HTR-8/SVneo (cell line): Measurements from ENCODE around the gene NRDE2.
A peak's percentile ranks its signal among the peaks of the same experiment; 100 is the strongest.
"Not testable (repeated sequence)": the region's sequence is repeated elsewhere in the genome, so short reads cannot be mapped to it uniquely, and the experiment has no call there.

Experiments
- DNase-seq: peaks from one replicate; pipeline ENCODE4 v3.0.0; 2011; ENCODE audit warnings: low spot score, mixed read lengths; ENCODE audit not compliant: insufficient read length
- FAIRE-seq: peaks from 2 replicates; lab custom pipeline; 2011; peaks lifted over from hg19 to GRCh38; lab: Jason Lieb, UNC

The NRDE2 gene

GRCh38 chr14:90276646-90277367 lies 54.9 kb downstream of the NRDE2 start:
- no peak for DNase-seq
- no peak for FAIRE-seq

- FAIRE-seq (no peak), DNase-seq (no peak)
Observed at GRCh38 chr14:90275820-90276219, 55.9 kb downstream of the NRDE2 start.

GRCh38 chr14:90275458-90275814 lies 56.3 kb downstream of the NRDE2 start:
- FAIRE-seq (no peak), DNase-seq (no peak)

- FAIRE-seq (peak; percentile 16), DNase-seq (no peak)
Observed at GRCh38 chr14:90274808-90275457, 56.8 kb downstream of the NRDE2 start.

GRCh38 chr14:90274019-90274418 lies 57.7 kb downstream of the NRDE2 start:
- DNase-seq = no peak

GRCh38 chr14:90273532-90273931 lies 58.2 kb downstream of the NRDE2 start:
- no peak for DNase-seq
- no peak for FAIRE-seq

More at GRCh38 chr14:90274019-90274418, 57.7 kb downstream of the NRDE2 start:
- FAIRE-seq = no peak

- no peak for FAIRE-seq
Observed at GRCh38 chr14:90272523-90272922, 59.2 kb downstream of the NRDE2 start.

GRCh38 chr14:90268420-90268819 lies 63.3 kb downstream of the NRDE2 start:
- DNase-seq (no peak), FAIRE-seq (no peak)

More at GRCh38 chr14:90272523-90272922, 59.2 kb downstream of the NRDE2 start:
- DNase-seq = no peak

- DNase-seq (no peak), FAIRE-seq (no peak)
Observed at GRCh38 chr14:90266441-90267154, 65.1 kb downstream of the NRDE2 start.

- FAIRE-seq = no peak
Observed at GRCh38 chr14:90263748-90264449, 67.8 kb downstream of the NRDE2 start.

GRCh38 chr14:90256354-90257131 lies 75.2 kb downstream of the NRDE2 start, which contains the start of gene PSMC1:
Gene PSMC1, plus strand, starts transcription at chr14:90256553. Its CDS starts 45 bp downstream, at chr14:90256598.
- peak; percentile 82 for FAIRE-seq
- DNase-seq = peak; percentile 90

More at GRCh38 chr14:90263748-90264449, 67.8 kb downstream of the NRDE2 start:
- no peak for DNase-seq

GRCh38 chr14:90255871-90256270 lies 75.9 kb downstream of the NRDE2 start:
- FAIRE-seq = no peak

GRCh38 chr14:90253826-90254225 lies 77.9 kb downstream of the NRDE2 start:
- FAIRE-seq = no peak
- DNase-seq = no peak

More at GRCh38 chr14:90255871-90256270, 75.9 kb downstream of the NRDE2 start:
- DNase-seq = no peak

- DNase-seq (no peak), FAIRE-seq (no peak)
Observed at GRCh38 chr14:90248594-90248993, 83.1 kb downstream of the NRDE2 start.

GRCh38 chr14:90247441-90247840 lies 84.3 kb downstream of the NRDE2 start:
- not testable (repeated sequence) for FAIRE-seq

GRCh38 chr14:90246936-90247335 lies 84.8 kb downstream of the NRDE2 start:
- no peak for FAIRE-seq
- DNase-seq = no peak

More at GRCh38 chr14:90247441-90247840, 84.3 kb downstream of the NRDE2 start:
- not testable (repeated sequence) for DNase-seq

GRCh38 chr14:90242444-90242843 lies 89.3 kb downstream of the NRDE2 start:
- FAIRE-seq = no peak

GRCh38 chr14:90239139-90239538 lies 92.6 kb downstream of the NRDE2 start:
- FAIRE-seq (no peak), DNase-seq (no peak)

More at GRCh38 chr14:90242444-90242843, 89.3 kb downstream of the NRDE2 start:
- no peak for DNase-seq

GRCh38 chr14:90235179-90235976 lies 96.4 kb downstream of the NRDE2 start:
- FAIRE-seq (no peak), DNase-seq (peak; percentile 78)
